HepG2 (cell line): ENCODE measurements around the gene FAAP20. TPM values are rescaled to one million over a fixed set of nuclear protein-coding genes. Genes with fewer than 3 reads are reported as not detected.

Experiments used
- ATAC-seq: fragments of 200-7000 bp; cut with Tn5 transposase; 3 replicates; pipeline ENCODE4 v1.9.1; 2020; ENCODE audit warnings: mild to moderate bottlenecking, moderate library complexity
- BruUV-seq: library from RNA; stranded (reverse); fragments of 400-500 nt; replicated peaks from 2 replicates; lab custom pipeline; 2021; lab: Mats Ljungman, UMichigan
- CTCF ChIA-PET: fragments of 300-600 bp; formaldehyde crosslinking; extraction: SDS; loops from one replicate; lab custom pipeline; 2021; ENCODE audit warnings: low total read pairs, inconsistent platforms, low intra/inter-chr PET ratio; lab: Yijun Ruan, JAX
- POLR2A ChIA-PET: fragments of 350-600 bp; sonication (Branson Sonifier 250); formaldehyde crosslinking; loops from one replicate; lab custom pipeline; 2020; ENCODE audit warnings: antibody characterized with exemption, inconsistent platforms; lab: Yijun Ruan, JAX
- DNase-seq: peaks from one replicate; pipeline ENCODE4 v3.0.0-alpha.2; 2015; ENCODE audit warnings: low spot score
- FAIRE-seq: peaks from 3 replicates; lab custom pipeline; 2011; peaks lifted over from hg19 to GRCh38; lab: Jason Lieb, UNC
- H2AFZ ChIP-seq: one replicate; pipeline ENCODE4 v1.6.1; 2011; ENCODE audit warnings: low read length, inconsistent platforms
- H3K27ac ChIP-seq: fragments of 300-600 bp; 3 replicates; pipeline ENCODE4 v1.8.0; 2011; ENCODE audit warnings: mixed run types, mild to moderate bottlenecking, mixed read lengths, low read length, inconsistent platforms; ENCODE audit not compliant: insufficient read depth; ENCODE audit errors: extremely low read length
- H3K27me3 ChIP-seq, 2 experiments: fragments of 200-600 bp in 1 of 2; 2 replicates in 1 of 2; 3 replicates in 1 of 2; pipeline versions ENCODE4 v1.6.0 to v1.8.0; 2011; ENCODE audit warnings: low read length in 2 of 2, mild to moderate bottlenecking in 2 of 2, moderate library complexity in 2 of 2, inconsistent platforms in 1 of 2; ENCODE audit not compliant: insufficient read depth in 2 of 2, control insufficient read depth in 1 of 2
- H3K36me3 ChIP-seq, 2 experiments: fragments of 200-600 bp in 1 of 2; replicated peaks in 1 of 2; 2 replicates in 1 of 2; 3 replicates in 1 of 2; pipeline versions ENCODE4 v1.5.1 to v1.8.0; 2011; ENCODE audit warnings: low read length in 2 of 2, inconsistent platforms in 1 of 2; ENCODE audit not compliant: insufficient read depth in 2 of 2, control insufficient read depth in 1 of 2
- H3K4me1 ChIP-seq: 2 replicates; pipeline ENCODE4 v1.5.1; 2012; ENCODE audit warnings: low read length, inconsistent platforms; ENCODE audit not compliant: insufficient read depth
- H3K4me2 ChIP-seq: 2 replicates; pipeline ENCODE4 v1.6.0; 2011; ENCODE audit warnings: low read depth, low read length, inconsistent platforms
- H3K4me3 ChIP-seq, 3 experiments: fragments of 200-600 bp in 1 of 3; sonication (generic), shearing (Covaris generic) in 1 of 3; replicated peaks in 1 of 3; 2 replicates each; pipeline ENCODE4 v1.5.1; 2011 to 2016; ENCODE audit warnings: low read length in 3 of 3, inconsistent platforms in 2 of 3, low read depth in 2 of 3, mild to moderate bottlenecking in 2 of 3, control low read depth in 1 of 3, mixed read lengths in 1 of 3; ENCODE audit not compliant: insufficient read depth in 1 of 3
- H3K79me2 ChIP-seq: one replicate; pipeline ENCODE4 v1.6.1; 2011; ENCODE audit warnings: low read length, inconsistent platforms; ENCODE audit not compliant: insufficient read depth
- H3K9ac ChIP-seq: 2 replicates; pipeline ENCODE4 v1.6.0; 2011; ENCODE audit warnings: mild to moderate bottlenecking, low read depth, low read length, inconsistent platforms; ENCODE audit not compliant: insufficient read depth
- H3K9me3 ChIP-seq: 2 replicates; pipeline ENCODE4 v1.5.1; 2012; ENCODE audit warnings: mild to moderate bottlenecking, low read length
- H4K20me1 ChIP-seq: 2 replicates; pipeline ENCODE4 v1.6.0; 2011; ENCODE audit warnings: inconsistent platforms, mild to moderate bottlenecking, low read length, moderate library complexity; ENCODE audit not compliant: insufficient read depth
- CC2D1A ChIP-seq: sonication (generic); formaldehyde crosslinking; IDR thresholded peaks from 2 replicates; pipeline ENCODE4 v1.8.1; 2023; ENCODE audit warnings: mild to moderate bottlenecking, missing genetic modification reagents
- CSRNP2 ChIP-seq: sonication (generic); formaldehyde crosslinking; conservative IDR thresholded peaks from 2 replicates; pipeline ENCODE4 v1.8.0; 2022; ENCODE audit warnings: low read depth, missing genetic modification reagents
- GPBP1L1 ChIP-seq: sonication (generic); formaldehyde crosslinking; IDR thresholded peaks from 2 replicates; pipeline ENCODE4 v1.5.0; 2020; ENCODE audit warnings: mild to moderate bottlenecking, missing genetic modification reagents
- GZF1 ChIP-seq: sonication (generic); formaldehyde crosslinking; IDR thresholded peaks from 2 replicates; pipeline ENCODE4 v1.5.1; 2020; ENCODE audit warnings: mild to moderate bottlenecking, missing genetic modification reagents
- PTBP1 ChIP-seq: fragments of 200-400 bp; formaldehyde crosslinking; IDR thresholded peaks from 2 replicates; pipeline ENCODE4 v1.6.1; 2018; ENCODE audit warnings: low read length, low read depth; ENCODE audit not compliant: poor library complexity, severe bottlenecking
- WGBS: methylation state at CpG from one replicate; pipeline ENCODE4 v1.1.6; 2017; ENCODE audit warnings: low lambda C conversion rate; 5-methylcytosine and 5-hydroxymethylcytosine counted together
- in situ Hi-C: cut with HindIII; loops from 2 replicates; pipeline ENCODE4 v1.10.0; 2017; ENCODE audit warnings: low pct_unique_long_range_greater_than_20kb; ENCODE audit not compliant: extremely low pct_ligation_motif_present
- intact Hi-C: fragments of 100-400 bp; cut with micrococcal nuclease; formaldehyde crosslinking; loops from one replicate; pipeline ENCODE4 v1.10.0; 2022; ENCODE audit not compliant: unreplicated experiment
- polyA plus RNA-seq, 8 experiments: library from polyadenylated mRNA; depleted of rRNA in 3 of 8; stranded (reverse) in 7 of 8; unstranded in 1 of 8; fragments of >200 nt; fragmentation: Illumina TruSeq in 4 of 8; extraction: Trizol in 4 of 8; gene quantifications; 2 replicates each; pipeline versions ENCODE4 v1.2.1 to v1.2.3, GENCODE V29; 2011 to 2016; ENCODE audit warnings: low read depth in 4 of 8, missing spikeins in 1 of 8, mixed read lengths in 1 of 8; ENCODE audit not compliant: insufficient read depth in 1 of 8
- total RNA-seq, 5 experiments: library from RNA; depleted of rRNA; stranded (reverse); fragments of >200 nt; fragmentation: Illumina TruSeq; extraction: Trizol; gene quantifications; 2 replicates each; pipeline ENCODE4 v1.2.3, GENCODE V29; 2016; ENCODE audit warnings: low read depth in 1 of 5

The FAAP20 gene
- total and polyA plus RNA-seq, 2 of the 13 experiments (the other 11 are each of a cell fraction or from before 2014, with no cell fraction given): 9.6 to 10.8 TPM

- ChIA-PET CTCF (no interaction called here), POLR2A (no interaction called here)
- no peak for ATAC-seq
- in situ Hi-C loops (no loop called here), intact Hi-C loops (no loop called here)
- BruUV-seq: no TSS peak
- H3K79me2 ChIP-seq: no peaks in the 10 kb centered on the region
- H3K27ac ChIP-seq: no peak overlapping the region
- 91% methylated on average over 8 of the region's 14 CpGs for WGBS
- H2AFZ ChIP-seq: no peak overlapping the region
- 0 out of 2 replicates have a peak, but pooled peaks cover 3% of the 10 kb centered on the region for H4K20me1 ChIP-seq
- no peaks in the 10 kb centered on the region for H3K9me3 ChIP-seq
- H3K4me3 ChIP-seq: no peak overlapping the region
- DNase-seq: no peak
- TF ChIP-seq CC2D1A (CRISPR knock-in tag): no peak
- no peak for TF ChIP-seq GPBP1L1 (CRISPR knock-in tag)
- TF ChIP-seq PTBP1: no peak
- TF ChIP-seq GZF1 (CRISPR knock-in tag): no peak
- no peaks in the 10 kb centered on the region for H3K4me1 ChIP-seq
- H3K9ac ChIP-seq: no peak overlapping the region
- FAIRE-seq: no peak
- H3K27me3 ChIP-seq: no peaks in the 10 kb centered on the region
- H3K4me2 ChIP-seq: no peak overlapping the region
- peaks cover 10 to 45% of the 10 kb centered on the region in 2 experiments for H3K36me3 ChIP-seq
These were observed 28.3 kb downstream of the FAAP20 start for GRCh38 chr1:2166254-2166653.

GRCh38 chr1:2165646-2166045 is 28.9 kb downstream of the FAAP20 start:
- Histone ChIP-seq H3K36me3 (peaks cover 9 to 44% of the 10 kb centered on the region in 2 experiments), H3K4me3 (no peak overlapping the region), H3K9ac (no peak overlapping the region), H4K20me1 (0 out of 2 replicates have a peak, but pooled peaks cover 3% of the 10 kb centered on the region), H3K4me2 (no peak overlapping the region), H3K27me3 (no peaks in the 10 kb centered on the region), H3K27ac (no peak overlapping the region), H2AFZ (no peak overlapping the region), H3K9me3 (no peaks in the 10 kb centered on the region), H3K4me1 (no peaks in the 10 kb centered on the region), H3K79me2 (no peaks in the 10 kb centered on the region)
- ATAC-seq (no peak), DNase-seq (no peak), FAIRE-seq (no peak)
- in situ Hi-C loops: no loop called here
- ChIA-PET CTCF (no interaction called here), POLR2A (no interaction called here)
- no peak for TF ChIP-seq CSRNP2 (CRISPR knock-in tag)
- intact Hi-C loops: no loop called here
- 99% methylated on average over 17 of the region's 19 CpGs for WGBS
- BruUV-seq: no TSS peak
